ENCODE measurements around the gene EBPL. TPM values are rescaled to one million over a fixed set of nuclear protein-coding genes. Genes with fewer than 3 reads are reported as not detected.

EBPL gene
- total RNA-seq, 1 experiment from 2014 or later: 105 TPM

GRCh38 chr13:49683489-49683888, 7.8 kb downstream of the EBPL start:
- no peaks in the 10 kb centered on the region for H3K27me3 ChIP-seq (replicated peaks; ENCODE audit: control insufficient read depth, insufficient read depth, low read length)
- TF ChIP-seq CTCF (IDR thresholded peaks at IDR 0.05; ENCODE audit: insufficient read depth in 1 of 2, low read depth in 1 of 2, low read length in 1 of 2, severe bottlenecking in 1 of 2, unreplicated experiment in 1 of 2): no peak
- H3K4me3 ChIP-seq (ENCODE audit: low read depth, low read length): no peak overlapping the region
- Mint-ChIP-seq H3K4me3 (ENCODE audit: unreplicated experiment) (no peak overlapping the region), H3K27ac (ENCODE audit: unreplicated experiment) (no peak overlapping the region), H3K4me1 (ENCODE audit: low read depth, unreplicated experiment) (peaks cover 14% of the 10 kb centered on the region), H3K36me3 (ENCODE audit: insufficient read depth, unreplicated experiment) (peaks cover 32% of the 10 kb centered on the region), H3K9me3 (ENCODE audit: unreplicated experiment) (no peaks in the 10 kb centered on the region), H3K27me3 (ENCODE audit: insufficient read depth, unreplicated experiment) (no peaks in the 10 kb centered on the region)
- H3K4me1 ChIP-seq: peaks cover 13% of the 10 kb centered on the region; the same call in 1 of the 2 replicates
- peaks cover 6% of the 10 kb centered on the region for H3K36me3 ChIP-seq (ENCODE audit: control insufficient read depth, insufficient read depth, low read length)
- intact Hi-C loops (cut with micrococcal nuclease; ENCODE audit: unreplicated experiment): no loop called here
- BruUV-seq (replicated peaks): no TSS peak
- no peak for DNase-seq
- peaks cover 8% of the 10 kb centered on the region; the same call in 1 of the 2 replicates for H3K9me3 ChIP-seq
- CTCF ChIA-PET: no interaction called here
- POLR2A ChIA-PET: no interaction called here

- Histone ChIP-seq H3K27me3 (replicated peaks; ENCODE audit: control insufficient read depth, insufficient read depth, low read length) (no peaks in the 10 kb centered on the region), H3K36me3 (ENCODE audit: control insufficient read depth, insufficient read depth, low read length) (peaks cover 4% of the 10 kb centered on the region), H3K4me1 (peaks cover under 1% of the 10 kb centered on the region; the same call in 1 of the 2 replicates), H3K9me3 (peaks cover 8% of the 10 kb centered on the region; the same call in 1 of the 2 replicates), H3K4me3 (ENCODE audit: low read depth, low read length) (no peak overlapping the region)
- intact Hi-C loops (cut with micrococcal nuclease; ENCODE audit: unreplicated experiment): no loop called here
- ChIA-PET CTCF (no interaction called here), POLR2A (no interaction called here)
- H3K4me3 Mint-ChIP-seq (ENCODE audit: unreplicated experiment): no peak overlapping the region
- H3K27ac Mint-ChIP-seq (ENCODE audit: unreplicated experiment): no peak overlapping the region
- peaks cover 44% of the 10 kb centered on the region for H3K36me3 Mint-ChIP-seq (ENCODE audit: insufficient read depth, unreplicated experiment)
- DNase-seq: no peak
- no peak for TF ChIP-seq CTCF (IDR thresholded peaks at IDR 0.05; ENCODE audit: insufficient read depth in 1 of 2, low read depth in 1 of 2, low read length in 1 of 2, severe bottlenecking in 1 of 2, unreplicated experiment in 1 of 2)
- BruUV-seq (replicated peaks): no TSS peak
- no peaks in the 10 kb centered on the region for H3K27me3 Mint-ChIP-seq (ENCODE audit: insufficient read depth, unreplicated experiment)
- no peaks in the 10 kb centered on the region for H3K9me3 Mint-ChIP-seq (ENCODE audit: unreplicated experiment)
- H3K4me1 Mint-ChIP-seq (ENCODE audit: low read depth, unreplicated experiment): peaks cover 8% of the 10 kb centered on the region
These were observed 9.3 kb downstream of the EBPL start for GRCh38 chr13:49681842-49682435.

GRCh38 chr13:49679246-49679645, 12.0 kb downstream of the EBPL start:
- no peaks in the 10 kb centered on the region for H3K27me3 ChIP-seq (replicated peaks; ENCODE audit: control insufficient read depth, insufficient read depth, low read length)
- peak in 1 of 2 experiments; percentile 24 for DNase-seq
- Mint-ChIP-seq H3K27me3 (ENCODE audit: insufficient read depth, unreplicated experiment) (no peaks in the 10 kb centered on the region), H3K9me3 (ENCODE audit: unreplicated experiment) (no peaks in the 10 kb centered on the region), H3K4me3 (ENCODE audit: unreplicated experiment) (no peak overlapping the region), H3K27ac (ENCODE audit: unreplicated experiment) (no peak overlapping the region), H3K36me3 (ENCODE audit: insufficient read depth, unreplicated experiment) (peaks cover 49% of the 10 kb centered on the region), H3K4me1 (ENCODE audit: low read depth, unreplicated experiment) (no peaks in the 10 kb centered on the region)
- no peak overlapping the region for H3K4me3 ChIP-seq (ENCODE audit: low read depth, low read length)
- BruUV-seq (replicated peaks): no TSS peak
- H3K4me1 ChIP-seq: no peaks in the 10 kb centered on the region
- peaks cover 2% of the 10 kb centered on the region for H3K36me3 ChIP-seq (ENCODE audit: control insufficient read depth, insufficient read depth, low read length)
- ChIA-PET POLR2A (no interaction called here), CTCF (no interaction called here)
- peaks cover 8% of the 10 kb centered on the region; the same call in 1 of the 2 replicates for H3K9me3 ChIP-seq
- intact Hi-C loops (cut with micrococcal nuclease; ENCODE audit: unreplicated experiment): no loop called here
- TF ChIP-seq CTCF (IDR thresholded peaks at IDR 0.05; ENCODE audit: insufficient read depth in 1 of 2, low read depth in 1 of 2, low read length in 1 of 2, severe bottlenecking in 1 of 2, unreplicated experiment in 1 of 2): peak in 1 of 2 experiments; percentile 34

Measured in Caco-2 (cell line).